ENCODE measurements around the gene NRP1.

The NRP1 gene

GRCh38 chr10:33347211-33347610 is 12.7 kb upstream of the NRP1 start:
- DNase-seq = no peak

GRCh38 chr10:33345236-33345635 is 10.8 kb upstream of the NRP1 start:
- no peak for DNase-seq

GRCh38 chr10:33344676-33345075 is 10.2 kb upstream of the NRP1 start:
- no peak for DNase-seq

- DNase-seq = no peak
Measured at GRCh38 chr10:33341637-33342036, 7.2 kb upstream of the NRP1 start.

- DNase-seq = no peak
Measured at GRCh38 chr10:33337326-33337957, 3.0 kb upstream of the NRP1 start.

GRCh38 chr10:33336582-33337325 is 2.3 kb upstream of the NRP1 start:
- DNase-seq = no peak

- no peak for DNase-seq
Measured at GRCh38 chr10:33335801-33336581, 1.5 kb upstream of the NRP1 start.

GRCh38 chr10:33335551-33335800 is 1.0 kb upstream of the NRP1 start:
- DNase-seq = no peak

GRCh38 chr10:33334805-33335550 is 511 bp upstream of the NRP1 start:
- DNase-seq = no peak

- peak; percentile 20 to 31 for DNase-seq
Measured at GRCh38 chr10:33333260-33334101, 986 bp downstream of the NRP1 start.

- no peak for DNase-seq
Measured at GRCh38 chr10:33332183-33333065, 2.0 kb downstream of the NRP1 start.

- DNase-seq = no peak
Measured at GRCh38 chr10:33331379-33331694, 3.1 kb downstream of the NRP1 start.

- peak; percentile 69 to 71 for DNase-seq
Measured at GRCh38 chr10:33330543-33331378, 3.7 kb downstream of the NRP1 start.

- DNase-seq = no peak
Measured at GRCh38 chr10:33329178-33329577, 5.3 kb downstream of the NRP1 start.

GRCh38 chr10:33328253-33328652 is 6.2 kb downstream of the NRP1 start:
- no peak for DNase-seq

- DNase-seq = no peak
Measured at GRCh38 chr10:33327751-33328150, 6.7 kb downstream of the NRP1 start.

- no peak for DNase-seq
Measured at GRCh38 chr10:33326933-33327332, 7.5 kb downstream of the NRP1 start.

GRCh38 chr10:33325929-33326328 is 8.5 kb downstream of the NRP1 start:
- DNase-seq = no peak

GRCh38 chr10:33323721-33324120 is 10.7 kb downstream of the NRP1 start:
- no peak for DNase-seq

- no peak for DNase-seq
Measured at GRCh38 chr10:33321516-33321915, 13.0 kb downstream of the NRP1 start.

- no peak for DNase-seq
Measured at GRCh38 chr10:33320288-33320687, 14.2 kb downstream of the NRP1 start.
